HCT116 (cell line): ENCODE data around the gene AARS2. TPM values are rescaled to one million over a fixed set of nuclear protein-coding genes. Genes with fewer than 3 reads are reported as not detected.

Source experiments
- ATAC-seq: fragments of 200-7000 bp; cut with Tn5 transposase; 2 replicates; pipeline ENCODE4 v1.9.1; 2020; ENCODE audit warnings: mild to moderate bottlenecking, moderate library complexity
- BruUV-seq: library from RNA; stranded (reverse); fragments of 400-500 nt; replicated peaks from 2 replicates; lab custom pipeline; 2021; lab: Mats Ljungman, UMichigan
- CTCF ChIA-PET: fragments of 300-600 bp; sonication (Branson Sonifier 250); formaldehyde crosslinking; loops from one replicate; lab custom pipeline; 2021; ENCODE audit warnings: antibody characterized with exemption; lab: Charles Lee
- POLR2A ChIA-PET: fragments of 300-600, 350-600 bp; sonication (Branson Sonifier 250); formaldehyde crosslinking; loops from one replicate; lab custom pipeline; 2021; ENCODE audit warnings: antibody characterized with exemption; lab: Charles Lee
- RAD21 ChIA-PET, 2 experiments: fragments of 300-600 bp; sonication (Branson Sonifier 250); formaldehyde crosslinking; loops; one replicate each; lab custom pipeline; 2023; ENCODE audit warnings: low total read pairs in 2 of 2; ENCODE audit not compliant: uncharacterized antibody in 2 of 2, unreplicated experiment in 2 of 2, low non-redundant PET in 1 of 2; lab: Charles Lee
- DNase-seq: peaks from one replicate; pipeline ENCODE4 v3.0.0-alpha.2; 2010; ENCODE audit warnings: low read depth, low spot score
- H2AFZ ChIP-seq: fragments of 200-600 bp; shearing (Covaris generic), sonication (generic); 2 replicates; pipeline ENCODE4 v1.6.1; 2017; ENCODE audit warnings: low read depth, mixed run types, mixed read lengths, antibody characterized with exemption, low read length; ENCODE audit not compliant: poor library complexity, severe bottlenecking
- H3K27ac ChIP-seq: 2 replicates; pipeline ENCODE4 v1.5.1; 2012; ENCODE audit warnings: low read depth, low read length
- H3K27me3 ChIP-seq: fragments of 200-600 bp; sonication (generic); 2 replicates; pipeline ENCODE4 v1.6.1; 2016; ENCODE audit warnings: mixed run types, low read length, mixed read lengths; ENCODE audit not compliant: insufficient read depth
- H3K36me3 ChIP-seq, 2 experiments: fragments of 200-500 bp in 1 of 2; fragments of 200-600 bp in 1 of 2; sonication (Bioruptor generic) in 1 of 2; sonication (generic) in 1 of 2; 2 replicates each; pipeline versions ENCODE4 v1.5.1 to v1.6.1; 2014 to 2016; ENCODE audit warnings: low read length in 2 of 2, inconsistent platforms in 1 of 2, mixed read lengths in 1 of 2, mixed run types in 1 of 2; ENCODE audit not compliant: insufficient read depth in 2 of 2, control insufficient read depth in 1 of 2
- H3K4me1 ChIP-seq, 2 experiments: fragments of 200-600 bp in 1 of 2; sonication (generic) in 1 of 2; 2 replicates each; pipeline versions ENCODE4 v1.5.1 to v1.6.1; 2012 to 2017; ENCODE audit warnings: low read length in 2 of 2, inconsistent platforms in 1 of 2, mild to moderate bottlenecking in 1 of 2, mixed read lengths in 1 of 2, mixed run types in 1 of 2, moderate library complexity in 1 of 2; ENCODE audit not compliant: insufficient read depth in 2 of 2, control insufficient read depth in 1 of 2
- H3K4me2 ChIP-seq: fragments of 200-600 bp; sonication (generic); 2 replicates; pipeline ENCODE4 v1.6.1; 2017; ENCODE audit warnings: mixed run types, low read length, mixed read lengths
- H3K4me3 ChIP-seq, 2 experiments: fragments of 200-600 bp in 1 of 2; sonication (generic) in 1 of 2; replicated peaks in 1 of 2; 2 replicates each; pipeline ENCODE4 v1.5.1; 2011 to 2016; ENCODE audit warnings: low read length in 2 of 2, control low read depth in 1 of 2, low read depth in 1 of 2, mild to moderate bottlenecking in 1 of 2, mixed read lengths in 1 of 2, mixed run types in 1 of 2
- H3K79me2 ChIP-seq: fragments of 200-600 bp; sonication (generic); 2 replicates; pipeline ENCODE4 v1.6.1; 2017; ENCODE audit warnings: mild to moderate bottlenecking, mixed run types, low read length, moderate library complexity, mixed read lengths; ENCODE audit not compliant: insufficient read depth
- H3K9ac ChIP-seq: fragments of 200-600 bp; sonication (generic); 2 replicates; pipeline ENCODE4 v1.6.1; 2016; ENCODE audit warnings: low read length, mixed read lengths
- H3K9me2 ChIP-seq: fragments of 200-600 bp; sonication (generic), shearing (Covaris generic); 2 replicates; pipeline ENCODE4 v1.6.1; 2017; ENCODE audit warnings: mixed run types, mild to moderate bottlenecking, moderate library complexity; ENCODE audit not compliant: insufficient read depth
- H3K9me3 ChIP-seq, 2 experiments: fragments of 200-500 bp in 1 of 2; fragments of 200-600 bp in 1 of 2; sonication (Bioruptor generic) in 1 of 2; sonication (generic) in 1 of 2; 2 replicates each; pipeline ENCODE4 v1.6.1; 2014 to 2017; ENCODE audit warnings: low read length in 2 of 2, mixed read lengths in 2 of 2, inconsistent platforms in 1 of 2, low read depth in 1 of 2, mild to moderate bottlenecking in 1 of 2, mixed run types in 1 of 2, moderate library complexity in 1 of 2; ENCODE audit not compliant: control insufficient read depth in 1 of 2, insufficient read depth in 1 of 2
- H4K20me1 ChIP-seq: fragments of 200-600 bp; sonication (generic), shearing (Covaris generic); 2 replicates; pipeline ENCODE4 v1.6.1; 2017; ENCODE audit warnings: mixed run types, mild to moderate bottlenecking, moderate library complexity; ENCODE audit not compliant: insufficient read depth
- CEBPB ChIP-seq: IDR thresholded peaks from 2 replicates; pipeline ENCODE4 v1.6.1; 2012; ENCODE audit warnings: low read depth
- CTCF ChIP-seq, 3 experiments: fragments of 200-600 bp in 1 of 3; sonication (generic) in 1 of 3; IDR thresholded peaks in 2 of 3; conservative IDR thresholded peaks in 1 of 3; 2 replicates each; pipeline ENCODE4 v1.5.1; 2012 to 2017; ENCODE audit warnings: low read depth in 2 of 3, low read length in 2 of 3, antibody characterized with exemption in 1 of 3, borderline replicate concordance in 1 of 3, control low read depth in 1 of 3, mild to moderate bottlenecking in 1 of 3, mixed read lengths in 1 of 3, mixed run types in 1 of 3, moderate library complexity in 1 of 3; ENCODE audit not compliant: insufficient read depth in 1 of 3
- EGR1 ChIP-seq: IDR thresholded peaks from 2 replicates; pipeline ENCODE4 v1.6.1; 2012; ENCODE audit warnings: low read depth
- EZH2 ChIP-seq: fragments of 200-600 bp; sonication (generic); IDR thresholded peaks from 2 replicates; pipeline ENCODE4 v1.6.1; 2017; ENCODE audit warnings: antibody characterized with exemption, mixed run types
- FOSL1 ChIP-seq: IDR thresholded peaks from 2 replicates; pipeline ENCODE4 v1.6.1; 2012; ENCODE audit warnings: low read depth
- MAX ChIP-seq: IDR thresholded peaks from 2 replicates; pipeline ENCODE4 v1.6.1; 2012
- POLR2A ChIP-seq: IDR thresholded peaks from 2 replicates; pipeline ENCODE4 v1.7.0; 2011; ENCODE audit warnings: borderline replicate concordance; ENCODE audit not compliant: insufficient read depth, insufficient read length; ENCODE audit errors: extremely low read depth
- POLR2AphosphoS5 ChIP-seq: IDR thresholded peaks from 2 replicates; pipeline ENCODE4 v1.6.1; 2011; ENCODE audit warnings: mild to moderate bottlenecking, low read depth, low read length, moderate library complexity
- RAD21 ChIP-seq: IDR thresholded peaks from 2 replicates; pipeline ENCODE4 v1.6.1; 2012; ENCODE audit warnings: low read depth, mild to moderate bottlenecking
- REST ChIP-seq: IDR thresholded peaks from 2 replicates; pipeline ENCODE4 v1.6.1; 2012; ENCODE audit warnings: low read depth
- SIN3A ChIP-seq: IDR thresholded peaks from 2 replicates; pipeline ENCODE4 v1.6.1; 2012; ENCODE audit warnings: low read depth
- SRF ChIP-seq: IDR thresholded peaks from 2 replicates; pipeline ENCODE4 v1.6.1; 2012; ENCODE audit warnings: low read depth
- TCF7L2 ChIP-seq: IDR thresholded peaks from 2 replicates; pipeline ENCODE4 v1.7.0; 2011; ENCODE audit warnings: borderline replicate concordance, inconsistent platforms; ENCODE audit not compliant: insufficient read depth, insufficient read length; ENCODE audit errors: extremely low read depth
- ZFX ChIP-seq: fragments of 450-650 bp; IDR thresholded peaks from 2 replicates; pipeline ENCODE4 v1.6.1; 2017
- intact Hi-C: fragments of 100-400 bp; cut with micrococcal nuclease; formaldehyde crosslinking; loops from 2 replicates; pipeline ENCODE4 v1.10.0; 2022
- total RNA-seq: library from RNA; stranded (reverse); gene quantifications from one replicate; pipeline ENCODE4 v1.2.1, GENCODE V29; 2021; ENCODE audit not compliant: unreplicated experiment

AARS2 gene
- total RNA-seq, 1 experiment from 2014 or later: 14.9 TPM

- ChIA-PET RAD21 (no interaction called here), POLR2A (no interaction called here), CTCF (no interaction called here)
- DNase-seq: no peak
- H4K20me1 ChIP-seq: no peaks in the 10 kb centered on the region
- H2AFZ ChIP-seq: no peak overlapping the region
- no peak for ATAC-seq
- no peak overlapping the region for H3K4me2 ChIP-seq
- BruUV-seq: no TSS peak
- H3K4me3 ChIP-seq: no peak overlapping the region
- no peak overlapping the region for H3K27ac ChIP-seq
- no peaks in the 10 kb centered on the region for H3K9me2 ChIP-seq
- peaks cover 31% of the 10 kb centered on the region for H3K79me2 ChIP-seq
- intact Hi-C loops: no loop called here
- H3K9me3 ChIP-seq: no peaks in the 10 kb centered on the region
- peaks cover 7 to 33% of the 10 kb centered on the region in 2 experiments for H3K4me1 ChIP-seq
- TF ChIP-seq SRF (no peak), CTCF (IDR thresholded peaks at IDR 0.05 in 2 of 3, conservative IDR thresholded peaks at IDR 0.05 in 1 of 3; ENCODE audit: borderline replicate concordance in 1 of 3, insufficient read depth in 1 of 3, low read depth in 2 of 3, low read length in 2 of 3) (no peak), POLR2A (no peak), EZH2 (no peak), SIN3A (no peak), POLR2AphosphoS5 (no peak), EGR1 (no peak), RAD21 (no peak), TCF7L2 (no peak), ZFX (no peak), CEBPB (no peak), FOSL1 (no peak), MAX (no peak), REST (no peak)
- no peaks in the 10 kb centered on the region for H3K27me3 ChIP-seq
- peaks cover 4 to 10% of the 10 kb centered on the region in 2 experiments; a peak in 2 of 4 replicates for H3K36me3 ChIP-seq
- no peak overlapping the region for H3K9ac ChIP-seq
Observed at GRCh38 chr6:44261581-44261980, 51.6 kb downstream of the AARS2 start.
